ENCODE data around the gene LRMDA. TPM values are rescaled to one million over a fixed set of nuclear protein-coding genes. Genes with fewer than 3 reads are reported as not detected.

The LRMDA gene
- total and polyA plus RNA-seq, 2 of the 4 experiments (the other 2 are of a cell fraction) = 0.07 TPM; not detected in 1

- Histone ChIP-seq H2BK5ac (ENCODE audit: low read depth, low read length, poor library complexity, severe bottlenecking) (no peak overlapping the region), H3K27me3 (ENCODE audit: control insufficient read depth, insufficient read depth, low read length) (no peaks in the 10 kb centered on the region), H3K4me3 (ENCODE audit: insufficient read depth, low read depth, low read length) (no peak overlapping the region), H3K14ac (replicated peaks; ENCODE audit: low read depth, low read length) (no peak overlapping the region), H2AK5ac (ENCODE audit: low read depth, low read length) (no peak overlapping the region), H2BK20ac (ENCODE audit: low read depth, low read length) (no peak overlapping the region), H2BK15ac (ENCODE audit: low read depth, low read length) (no peak overlapping the region), H3K4ac (ENCODE audit: low read depth, low read length) (no peak overlapping the region), H3K9me1 (ENCODE audit: insufficient read depth, low read length) (no peaks in the 10 kb centered on the region), H4K8ac (ENCODE audit: low read depth in 2 of 2, low read length in 2 of 2) (no peak overlapping the region), H3K36me3 (ENCODE audit: control insufficient read depth, insufficient read depth, low read length) (no peaks in the 10 kb centered on the region), H3K4me1 (ENCODE audit: control insufficient read depth, insufficient read depth, low read length) (no peaks in the 10 kb centered on the region), H3K4me2 (ENCODE audit: low read depth, low read length) (no peak overlapping the region), H2AFZ (replicated peaks; ENCODE audit: low read length, poor library complexity) (no peak overlapping the region), H3K56ac (ENCODE audit: extremely low read depth, insufficient read depth, low read length) (no peak overlapping the region), H3K9ac (ENCODE audit: low read depth, low read length) (no peak overlapping the region), H3K18ac (ENCODE audit: low read depth, low read length) (no peak overlapping the region), H4K91ac (ENCODE audit: insufficient read depth, low read depth, low read length) (no peak overlapping the region), H4K20me1 (ENCODE audit: insufficient read depth, low read length) (no peaks in the 10 kb centered on the region), H3K23ac (ENCODE audit: low read depth, low read length) (no peak overlapping the region), H2AK9ac (replicated peaks; ENCODE audit: low read depth, low read length, poor library complexity) (no peak overlapping the region), H3K27ac (ENCODE audit: insufficient read depth, low read length) (no peak overlapping the region), H4K5ac (ENCODE audit: low read depth, low read length) (no peak overlapping the region), H3K79me1 (ENCODE audit: low read depth in 1 of 2, low read length in 2 of 2) (no peaks in the 10 kb centered on the region), H2BK120ac (ENCODE audit: low read depth, low read length) (no peak overlapping the region), H3K9me3 (ENCODE audit: control insufficient read depth, insufficient read depth, low read length) (no peaks in the 10 kb centered on the region)
- in situ Hi-C loops (cut with MboI; ENCODE audit: low sequenced_read_pairs) = no loop called here
- WGBS, 2 experiments (ENCODE audit: extremely low coverage in 2 of 2, insufficient read length in 1 of 2) = no CpG with 5 or more reads among the region's 1 CpG
- BruUV-seq (replicated peaks) = no TSS peak
- CTCF ChIA-PET = no interaction called here
- intact Hi-C loops (cut with micrococcal nuclease) = no loop called here
- dilution Hi-C loops (cut with HindIII; ENCODE audit: low sequenced_read_pairs, unreplicated experiment) = no loop called here
- DNase-seq = no peak
- TF ChIP-seq ELK1 (IDR thresholded peaks at IDR 0.05; ENCODE audit: borderline replicate concordance, low read depth, low read length) = no peak
- no peak for TF ChIP-seq NFE2L2 (IDR thresholded peaks at IDR 0.05; ENCODE audit: low read depth, low read length)
- TF ChIP-seq MXI1 (IDR thresholded peaks at IDR 0.05; ENCODE audit: borderline replicate concordance, low read depth, low read length) = no peak
- no peak for TF ChIP-seq USF2 (IDR thresholded peaks at IDR 0.05; ENCODE audit: low read depth, low read length)
- no peak for TF ChIP-seq RAD21 (IDR thresholded peaks at IDR 0.05; ENCODE audit: low read length)
- TF ChIP-seq CHD1 (IDR thresholded peaks at IDR 0.05; ENCODE audit: low read depth, low read length) = no peak
- TF ChIP-seq CEBPB (IDR thresholded peaks at IDR 0.05; ENCODE audit: low read depth, low read length) = no peak
- TF ChIP-seq POLR2A (IDR thresholded peaks at IDR 0.05; ENCODE audit: low read depth, low read length) = no peak
- no peak for TF ChIP-seq SMC3 (IDR thresholded peaks at IDR 0.05; ENCODE audit: low read depth, low read length)
- TF ChIP-seq RCOR1 (IDR thresholded peaks at IDR 0.05; ENCODE audit: insufficient replicate concordance, low read length) = no peak
- no peak for TF ChIP-seq FOS (IDR thresholded peaks at IDR 0.05; ENCODE audit: low read depth, low read length)
- no peak for TF ChIP-seq CTCF (conservative IDR thresholded peaks at IDR 0.05; ENCODE audit: low read depth, low read length)
- no peak for TF ChIP-seq RFX5 (IDR thresholded peaks at IDR 0.05; ENCODE audit: low read depth, low read length)
- no peak for TF ChIP-seq MAZ (IDR thresholded peaks at IDR 0.05; ENCODE audit: borderline replicate concordance, low read depth, low read length)
- no peak for ATAC-seq (ENCODE audit: low read depth)
- POLR2A ChIA-PET (ENCODE audit: unreplicated experiment) = no interaction called here
These were observed 427.7 kb downstream of the LRMDA start for GRCh38 chr10:75859141-75859540.

All from IMR-90 (cell line).